ENCODE results near the gene ARHGAP24.

The ARHGAP24 gene

GRCh38 chr4:85952528-85952927, 477.6 kb downstream of the ARHGAP24 start:
- H3K27ac ChIP-seq = no peak overlapping the region
- no peak for TF ChIP-seq ZFX (IDR thresholded peaks at IDR 0.05)
- TF ChIP-seq CTCF (conservative IDR thresholded peaks at IDR 0.05) = no peak

- H3K27ac ChIP-seq = no peak overlapping the region
- no peak for TF ChIP-seq CTCF (conservative IDR thresholded peaks at IDR 0.05)
- TF ChIP-seq ZFX (IDR thresholded peaks at IDR 0.05) = no peak
These were observed 478.2 kb downstream of the ARHGAP24 start for GRCh38 chr4:85952972-85953650.

GRCh38 chr4:85953651-85954018, 478.7 kb downstream of the ARHGAP24 start:
- no peak for TF ChIP-seq CTCF (conservative IDR thresholded peaks at IDR 0.05)
- no peak overlapping the region for H3K27ac ChIP-seq

- H3K27ac ChIP-seq = no peak overlapping the region
- no peak for TF ChIP-seq ZFX (IDR thresholded peaks at IDR 0.05)
- TF ChIP-seq CTCF (conservative IDR thresholded peaks at IDR 0.05) = no peak
These were observed 480.8 kb downstream of the ARHGAP24 start for GRCh38 chr4:85955620-85956292.

GRCh38 chr4:85956293-85956945, 481.5 kb downstream of the ARHGAP24 start:
- no peak overlapping the region for H3K27ac ChIP-seq
- no peak for TF ChIP-seq CTCF (conservative IDR thresholded peaks at IDR 0.05)
- no peak for TF ChIP-seq ZFX (IDR thresholded peaks at IDR 0.05)

- H3K27ac ChIP-seq = no peak overlapping the region
- TF ChIP-seq ZFX (IDR thresholded peaks at IDR 0.05) = no peak
- no peak for TF ChIP-seq CTCF (conservative IDR thresholded peaks at IDR 0.05)
These were observed 486.9 kb downstream of the ARHGAP24 start for GRCh38 chr4:85961887-85962286.

GRCh38 chr4:85963231-85963630, 488.3 kb downstream of the ARHGAP24 start:
- no peak overlapping the region for H3K27ac ChIP-seq
- TF ChIP-seq ZFX (IDR thresholded peaks at IDR 0.05) = no peak
- TF ChIP-seq CTCF (conservative IDR thresholded peaks at IDR 0.05) = no peak
